SK-N-MC (cell line): ENCODE results near the gene P4HB.

Experiments
- DNase-seq: peaks from one replicate; pipeline ENCODE4 v3.0.0-alpha.2; 2011; ENCODE audit warnings: low read depth, low spot score
- H3K27ac ChIP-seq: fragments of 200-600 bp; sonication (generic); 2 replicates; pipeline ENCODE4 v1.5.1; 2016; ENCODE audit warnings: mixed run types
- H3K36me3 ChIP-seq: fragments of 200-600 bp; sonication (generic); 2 replicates; pipeline ENCODE4 v1.6.1; 2017; ENCODE audit warnings: antibody characterized with exemption, low read length, mixed read lengths; ENCODE audit not compliant: insufficient read depth
- H3K4me3 ChIP-seq: fragments of 200-600 bp; sonication (generic); 2 replicates; pipeline ENCODE4 v1.5.1; 2016
- H3K9ac ChIP-seq: fragments of 200-600 bp; sonication (generic); 2 replicates; pipeline ENCODE4 v1.8.0; 2017; ENCODE audit warnings: mixed run types, mixed read lengths; ENCODE audit not compliant: insufficient read length
- H3K9me3 ChIP-seq: fragments of 200-600 bp; sonication (generic); 2 replicates; pipeline ENCODE4 v1.6.1; 2017; ENCODE audit warnings: low read depth, mild to moderate bottlenecking, antibody characterized with exemption, low read length, moderate library complexity, mixed read lengths
- EZH2 ChIP-seq: fragments of 200-600 bp; sonication (generic); IDR thresholded peaks from one replicate; pipeline ENCODE4 v1.6.1; 2017; ENCODE audit warnings: antibody characterized with exemption

The P4HB gene

DNA sequence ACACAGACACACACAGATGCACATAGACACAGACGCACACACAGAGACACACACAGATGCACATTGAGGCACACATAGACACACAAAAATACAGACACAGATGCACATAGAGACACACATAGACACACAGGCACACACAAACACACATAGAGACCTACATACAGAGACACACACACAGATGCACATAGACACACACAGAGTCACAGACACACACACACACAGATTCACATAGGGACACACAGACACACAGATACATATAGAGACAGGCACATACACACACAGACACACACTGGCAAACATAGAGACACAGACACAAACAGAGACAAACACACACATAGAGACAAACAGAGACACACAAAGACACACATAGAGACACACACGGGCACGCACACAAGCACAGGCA is 66.3 kb downstream of the P4HB start:
- Histone ChIP-seq H3K36me3 (no peaks in the 10 kb centered on the region), H3K9ac (no peak overlapping the region), H3K9me3 (no peaks in the 10 kb centered on the region), H3K27ac (no peak overlapping the region), H3K4me3 (no peak overlapping the region)
- TF ChIP-seq EZH2 = no peak
- DNase-seq = no peak
